ENCODE data around the gene SPG7. TPM values are rescaled to one million over a fixed set of nuclear protein-coding genes. Genes with fewer than 3 reads are reported as not detected.

Gene SPG7
- total RNA-seq, 1 experiment from 2014 or later: 141 TPM

DNA sequence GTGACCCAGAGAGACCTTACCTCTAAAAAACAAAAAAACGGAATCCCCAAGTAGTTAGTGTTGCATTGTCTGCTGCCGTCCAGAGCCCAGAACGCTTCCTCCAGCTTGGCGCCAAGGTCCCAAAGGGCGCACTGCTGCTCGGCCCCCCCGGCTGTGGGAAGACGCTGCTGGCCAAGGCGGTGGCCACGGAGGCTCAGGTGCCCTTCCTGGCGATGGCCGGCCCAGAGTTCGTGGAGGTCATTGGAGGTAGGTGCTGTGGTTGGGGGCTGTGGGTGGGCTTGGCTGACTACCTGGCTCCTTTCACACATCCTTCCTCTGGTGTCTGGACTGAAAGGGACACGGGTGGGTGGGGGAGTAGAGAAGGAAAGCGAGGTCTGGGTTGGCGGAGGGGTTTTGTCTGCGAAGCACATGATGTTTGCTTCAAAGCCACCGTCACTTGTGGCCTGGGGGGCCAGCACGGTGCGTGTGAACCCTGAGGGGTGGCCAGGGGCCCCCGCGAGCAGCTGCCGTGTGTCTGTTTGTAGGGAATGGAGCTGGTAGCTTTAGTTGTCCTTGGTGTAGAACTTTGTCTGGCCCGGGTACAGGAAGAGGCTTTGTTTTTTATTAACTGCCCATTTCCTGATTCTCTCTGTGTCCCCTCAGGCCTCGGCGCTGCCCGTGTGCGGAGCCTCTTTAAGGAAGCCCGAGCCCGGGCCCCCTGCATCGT lies 23.8 kb downstream of the SPG7 start (continued):
- TF ChIP-seq RELA (CRISPR knock-in tag; IDR thresholded peaks at IDR 0.05; ENCODE audit: borderline replicate concordance) (no peak), ETV6 (CRISPR knock-in tag; IDR thresholded peaks at IDR 0.05) (no peak), GTF2I (CRISPR knock-in tag; conservative IDR thresholded peaks at IDR 0.05) (no peak)
- TF ChIP-seq, protein P1, sequence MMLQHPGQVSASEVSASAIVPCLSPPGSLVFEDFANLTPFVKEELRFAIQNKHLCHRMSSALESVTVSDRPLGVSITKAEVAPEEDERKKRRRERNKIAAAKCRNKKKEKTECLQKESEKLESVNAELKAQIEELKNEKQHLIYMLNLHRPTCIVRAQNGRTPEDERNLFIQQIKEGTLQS (CRISPR knock-in tag; conservative IDR thresholded peaks at IDR 0.05): no peak

DNA sequence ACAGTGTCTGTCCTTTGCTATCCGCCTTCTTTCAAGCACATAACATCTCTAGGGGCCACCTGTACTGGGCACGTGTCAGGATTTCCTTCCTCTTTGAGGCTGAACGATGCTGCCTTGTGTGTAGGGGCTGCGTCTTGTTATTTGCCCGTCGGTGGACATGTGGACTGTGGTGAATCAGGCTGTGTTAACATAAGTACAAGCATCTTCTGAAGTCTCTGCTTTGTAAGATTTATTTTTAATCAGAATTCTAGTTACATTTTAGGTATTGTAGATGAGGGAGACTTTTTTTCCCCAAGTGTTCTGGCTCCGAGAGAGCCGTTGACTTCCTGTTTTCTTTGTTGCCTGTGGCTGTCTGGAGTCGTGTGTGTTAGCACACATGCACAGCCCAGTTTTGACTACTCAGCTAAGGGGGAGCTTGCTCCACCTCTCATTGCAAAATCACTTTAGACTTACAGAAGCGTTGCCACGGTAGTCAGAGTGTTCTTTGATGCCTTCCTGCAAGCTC lies 26.1 kb downstream of the SPG7 start:
- Mint-ChIP-seq H3K27ac (no peak overlapping the region), H3K36me3 (peaks cover 58% of the 10 kb centered on the region), H3K4me3 (no peak overlapping the region), H3K4me1 (no peaks in the 10 kb centered on the region), H3K9me3 (no peaks in the 10 kb centered on the region), H3K27me3 (ENCODE audit: low read depth) (no peaks in the 10 kb centered on the region)
- DNase-seq (ENCODE audit: low spot score) (no peak), ATAC-seq (no peak)
- TF ChIP-seq, protein P2, sequence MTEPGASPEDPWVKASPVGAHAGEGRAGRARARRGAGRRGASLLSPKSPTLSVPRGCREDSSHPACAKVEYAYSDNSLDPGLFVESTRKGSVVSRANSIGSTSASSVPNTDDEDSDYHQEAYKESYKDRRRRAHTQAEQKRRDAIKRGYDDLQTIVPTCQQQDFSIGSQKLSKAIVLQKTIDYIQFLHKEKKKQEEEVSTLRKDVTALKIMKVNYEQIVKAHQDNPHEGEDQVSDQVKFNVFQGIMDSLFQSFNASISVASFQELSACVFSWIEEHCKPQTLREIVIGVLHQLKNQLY (CRISPR knock-in tag; IDR thresholded peaks at IDR 0.05): no peak
- TF ChIP-seq RELA (CRISPR knock-in tag; IDR thresholded peaks at IDR 0.05; ENCODE audit: borderline replicate concordance): no peak
- ChIA-PET POLR2A (no interaction called here), CTCF (no interaction called here)

DNA sequence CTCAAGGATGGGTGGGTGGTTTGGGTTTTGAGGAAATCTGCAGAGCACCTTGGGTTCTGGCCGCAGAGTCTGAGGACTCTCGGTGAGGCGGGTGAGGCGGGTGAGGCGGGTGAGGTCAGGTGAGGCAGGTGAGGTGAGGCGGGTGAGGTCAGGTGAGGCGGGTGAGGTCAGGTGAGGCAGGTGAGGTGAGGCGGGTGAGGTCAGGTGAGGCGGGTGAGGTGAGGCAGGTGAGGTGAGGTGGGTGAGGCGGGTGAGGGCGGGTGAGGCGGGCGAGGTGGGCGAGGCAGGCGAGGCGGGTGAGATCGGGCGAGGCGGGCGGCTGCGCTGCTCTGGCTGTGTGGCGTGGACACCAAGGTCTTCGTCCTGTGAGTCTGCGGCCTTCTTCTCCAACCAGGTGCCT lies 28.2 kb downstream of the SPG7 start:
- Mint-ChIP-seq H3K27ac (no peak overlapping the region), H3K27me3 (ENCODE audit: low read depth) (no peaks in the 10 kb centered on the region), H3K4me1 (no peaks in the 10 kb centered on the region), H3K9me3 (no peaks in the 10 kb centered on the region), H3K4me3 (no peak overlapping the region), H3K36me3 (peaks cover 49% of the 10 kb centered on the region)
- POLR2A ChIA-PET: no interaction called here
- ATAC-seq (no peak), DNase-seq (ENCODE audit: low spot score) (no peak)
- CTCF ChIA-PET: interaction anchor here (0.7 kb wide), 1 partner anchor 66 kb away, joined by 3 read pairs; no protein-coding TSS in a partner anchor
- TF ChIP-seq GTF2I (CRISPR knock-in tag; conservative IDR thresholded peaks at IDR 0.05) (no peak), MAX (CRISPR knock-in tag; IDR thresholded peaks at IDR 0.05) (no peak), ATF2 (CRISPR knock-in tag; IDR thresholded peaks at IDR 0.05; ENCODE audit: borderline replicate concordance, low read depth) (no peak), NR3C1 (CRISPR knock-in tag; conservative IDR thresholded peaks at IDR 0.05; ENCODE audit: low read depth) (no peak), TEAD4 (CRISPR knock-in tag; IDR thresholded peaks at IDR 0.05) (no peak), NR1H2 (CRISPR knock-in tag; IDR thresholded peaks at IDR 0.05) (no peak), CREM (CRISPR knock-in tag; IDR thresholded peaks at IDR 0.05) (no peak), TEAD1 (CRISPR knock-in tag; IDR thresholded peaks at IDR 0.05) (no peak), SP1 (CRISPR knock-in tag; conservative IDR thresholded peaks at IDR 0.05) (no peak), JAZF1 (CRISPR knock-in tag; IDR thresholded peaks at IDR 0.05) (no peak)
- TF ChIP-seq, protein P3, sequence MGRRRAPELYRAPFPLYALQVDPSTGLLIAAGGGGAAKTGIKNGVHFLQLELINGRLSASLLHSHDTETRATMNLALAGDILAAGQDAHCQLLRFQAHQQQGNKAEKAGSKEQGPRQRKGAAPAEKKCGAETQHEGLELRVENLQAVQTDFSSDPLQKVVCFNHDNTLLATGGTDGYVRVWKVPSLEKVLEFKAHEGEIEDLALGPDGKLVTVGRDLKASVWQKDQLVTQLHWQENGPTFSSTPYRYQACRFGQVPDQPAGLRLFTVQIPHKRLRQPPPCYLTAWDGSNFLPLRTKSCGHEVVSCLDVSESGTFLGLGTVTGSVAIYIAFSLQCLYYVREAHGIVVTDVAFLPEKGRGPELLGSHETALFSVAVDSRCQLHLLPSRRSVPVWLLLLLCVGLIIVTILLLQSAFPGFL (CRISPR knock-in tag; IDR thresholded peaks at IDR 0.05; ENCODE audit: borderline replicate concordance): no peak
- TF ChIP-seq, protein P4, sequence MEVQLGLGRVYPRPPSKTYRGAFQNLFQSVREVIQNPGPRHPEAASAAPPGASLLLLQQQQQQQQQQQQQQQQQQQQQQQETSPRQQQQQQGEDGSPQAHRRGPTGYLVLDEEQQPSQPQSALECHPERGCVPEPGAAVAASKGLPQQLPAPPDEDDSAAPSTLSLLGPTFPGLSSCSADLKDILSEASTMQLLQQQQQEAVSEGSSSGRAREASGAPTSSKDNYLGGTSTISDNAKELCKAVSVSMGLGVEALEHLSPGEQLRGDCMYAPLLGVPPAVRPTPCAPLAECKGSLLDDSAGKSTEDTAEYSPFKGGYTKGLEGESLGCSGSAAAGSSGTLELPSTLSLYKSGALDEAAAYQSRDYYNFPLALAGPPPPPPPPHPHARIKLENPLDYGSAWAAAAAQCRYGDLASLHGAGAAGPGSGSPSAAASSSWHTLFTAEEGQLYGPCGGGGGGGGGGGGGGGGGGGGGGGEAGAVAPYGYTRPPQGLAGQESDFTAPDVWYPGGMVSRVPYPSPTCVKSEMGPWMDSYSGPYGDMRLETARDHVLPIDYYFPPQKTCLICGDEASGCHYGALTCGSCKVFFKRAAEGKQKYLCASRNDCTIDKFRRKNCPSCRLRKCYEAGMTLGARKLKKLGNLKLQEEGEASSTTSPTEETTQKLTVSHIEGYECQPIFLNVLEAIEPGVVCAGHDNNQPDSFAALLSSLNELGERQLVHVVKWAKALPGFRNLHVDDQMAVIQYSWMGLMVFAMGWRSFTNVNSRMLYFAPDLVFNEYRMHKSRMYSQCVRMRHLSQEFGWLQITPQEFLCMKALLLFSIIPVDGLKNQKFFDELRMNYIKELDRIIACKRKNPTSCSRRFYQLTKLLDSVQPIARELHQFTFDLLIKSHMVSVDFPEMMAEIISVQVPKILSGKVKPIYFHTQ (CRISPR knock-in tag; IDR thresholded peaks at IDR 0.05): no peak
- TF ChIP-seq, protein P2 (CRISPR knock-in tag; IDR thresholded peaks at IDR 0.05): no peak
- TF ChIP-seq, protein P5, sequence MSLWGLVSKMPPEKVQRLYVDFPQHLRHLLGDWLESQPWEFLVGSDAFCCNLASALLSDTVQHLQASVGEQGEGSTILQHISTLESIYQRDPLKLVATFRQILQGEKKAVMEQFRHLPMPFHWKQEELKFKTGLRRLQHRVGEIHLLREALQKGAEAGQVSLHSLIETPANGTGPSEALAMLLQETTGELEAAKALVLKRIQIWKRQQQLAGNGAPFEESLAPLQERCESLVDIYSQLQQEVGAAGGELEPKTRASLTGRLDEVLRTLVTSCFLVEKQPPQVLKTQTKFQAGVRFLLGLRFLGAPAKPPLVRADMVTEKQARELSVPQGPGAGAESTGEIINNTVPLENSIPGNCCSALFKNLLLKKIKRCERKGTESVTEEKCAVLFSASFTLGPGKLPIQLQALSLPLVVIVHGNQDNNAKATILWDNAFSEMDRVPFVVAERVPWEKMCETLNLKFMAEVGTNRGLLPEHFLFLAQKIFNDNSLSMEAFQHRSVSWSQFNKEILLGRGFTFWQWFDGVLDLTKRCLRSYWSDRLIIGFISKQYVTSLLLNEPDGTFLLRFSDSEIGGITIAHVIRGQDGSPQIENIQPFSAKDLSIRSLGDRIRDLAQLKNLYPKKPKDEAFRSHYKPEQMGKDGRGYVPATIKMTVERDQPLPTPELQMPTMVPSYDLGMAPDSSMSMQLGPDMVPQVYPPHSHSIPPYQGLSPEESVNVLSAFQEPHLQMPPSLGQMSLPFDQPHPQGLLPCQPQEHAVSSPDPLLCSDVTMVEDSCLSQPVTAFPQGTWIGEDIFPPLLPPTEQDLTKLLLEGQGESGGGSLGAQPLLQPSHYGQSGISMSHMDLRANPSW (CRISPR knock-in tag; conservative IDR thresholded peaks at IDR 0.05; ENCODE audit: low read depth): no peak
- TF ChIP-seq, protein P6, sequence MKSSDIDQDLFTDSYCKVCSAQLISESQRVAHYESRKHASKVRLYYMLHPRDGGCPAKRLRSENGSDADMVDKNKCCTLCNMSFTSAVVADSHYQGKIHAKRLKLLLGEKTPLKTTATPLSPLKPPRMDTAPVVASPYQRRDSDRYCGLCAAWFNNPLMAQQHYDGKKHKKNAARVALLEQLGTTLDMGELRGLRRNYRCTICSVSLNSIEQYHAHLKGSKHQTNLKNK (CRISPR knock-in tag; IDR thresholded peaks at IDR 0.05): no peak

Data from WTC11 (cell line).